ENCODE data around the gene PPP1R15B. TPM values are rescaled to one million over a fixed set of nuclear protein-coding genes. Genes with fewer than 3 reads are reported as not detected.

PPP1R15B gene
- total RNA-seq, 1 donor from 2014 or later = 132 TPM

Other genes starting within 250 kb of the PPP1R15B start
- gene REN, start 245.5 kb downstream of the PPP1R15B start, total RNA-seq = 1.3 TPM
- not detected for gene KISS1, start 215.3 kb downstream of the PPP1R15B start, total RNA-seq
- gene GOLT1A, start 197.8 kb downstream of the PPP1R15B start, total RNA-seq = not detected
- 3.5 TPM for gene PLEKHA6, start 51.9 kb downstream of the PPP1R15B start, total RNA-seq
- 47.1 TPM for gene PIK3C2B, start 83.0 kb upstream of the PPP1R15B start, total RNA-seq
- gene MDM4, start 104.6 kb upstream of the PPP1R15B start, total RNA-seq = 88.5 TPM